ENCODE results near the gene CSTF2T. TPM values are rescaled to one million over a fixed set of nuclear protein-coding genes. Genes with fewer than 3 reads are reported as not detected.

Gene CSTF2T
- total RNA-seq, 1 experiment from 2014 or later: 19.1 TPM

- DNase-seq (ENCODE audit: low read depth): no peak
- in situ Hi-C loops (cut with HindIII; ENCODE audit: low pct_unique_long_range_greater_than_20kb, low sequenced_read_pairs): no loop called here
Observed at GRCh38 chr10:51659344-51659743, 40.1 kb downstream of the CSTF2T start.

GRCh38 chr10:51658000-51658399 is 41.4 kb downstream of the CSTF2T start:
- no peak for DNase-seq (ENCODE audit: low read depth)
- in situ Hi-C loops (cut with HindIII; ENCODE audit: low pct_unique_long_range_greater_than_20kb, low sequenced_read_pairs): no loop called here

GRCh38 chr10:51656503-51656902 is 42.9 kb downstream of the CSTF2T start:
- in situ Hi-C loops (cut with HindIII; ENCODE audit: low pct_unique_long_range_greater_than_20kb, low sequenced_read_pairs): no loop called here

GRCh38 chr10:51654918-51655317 is 44.5 kb downstream of the CSTF2T start:
- no peak for DNase-seq (ENCODE audit: low read depth)
- in situ Hi-C loops (cut with HindIII; ENCODE audit: low pct_unique_long_range_greater_than_20kb, low sequenced_read_pairs): no loop called here

More at GRCh38 chr10:51656503-51656902, 42.9 kb downstream of the CSTF2T start:
- DNase-seq (ENCODE audit: low read depth): no peak

GRCh38 chr10:51653025-51653424 is 46.4 kb downstream of the CSTF2T start:
- in situ Hi-C loops (cut with HindIII; ENCODE audit: low pct_unique_long_range_greater_than_20kb, low sequenced_read_pairs): no loop called here
- DNase-seq (ENCODE audit: low read depth): no peak

- DNase-seq (ENCODE audit: low read depth): no peak
Observed at GRCh38 chr10:51651063-51651462, 48.3 kb downstream of the CSTF2T start.

GRCh38 chr10:51649064-51649463 is 50.3 kb downstream of the CSTF2T start:
- in situ Hi-C loops (cut with HindIII; ENCODE audit: low pct_unique_long_range_greater_than_20kb, low sequenced_read_pairs): no loop called here
- no peak for DNase-seq (ENCODE audit: low read depth)

More at GRCh38 chr10:51651063-51651462, 48.3 kb downstream of the CSTF2T start:
- in situ Hi-C loops (cut with HindIII; ENCODE audit: low pct_unique_long_range_greater_than_20kb, low sequenced_read_pairs): no loop called here

Data from Caki2 (cell line).